ENCODE data around the gene ANAPC4. TPM values are rescaled to one million over a fixed set of nuclear protein-coding genes. Genes with fewer than 3 reads are reported as not detected.

The ANAPC4 gene
- total RNA-seq, 4 donors from 2014 or later, result 14.9 to 32.0 (median 19.2) TPM

DNA sequence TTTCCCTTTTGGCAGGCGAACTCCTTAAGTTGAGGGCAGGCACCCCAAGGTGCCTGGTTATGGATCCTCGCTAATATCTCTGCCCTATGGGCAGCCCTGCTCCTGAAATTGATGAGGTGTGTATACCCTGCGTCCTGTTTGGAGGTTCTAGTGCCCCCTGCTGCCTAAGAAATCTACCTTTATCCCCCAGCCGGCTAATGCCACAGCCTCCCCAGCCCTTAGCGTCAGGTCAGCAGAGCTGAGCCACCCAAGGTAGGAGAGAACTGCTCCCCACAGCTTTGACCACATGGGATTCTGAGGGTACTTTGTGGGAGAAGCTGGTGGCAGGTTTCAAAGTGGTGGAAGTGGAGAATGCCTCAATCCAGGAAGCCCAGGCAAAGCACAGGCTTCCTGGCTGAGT lies 50.8 kb downstream of the ANAPC4 start:
- no peak for DNase-seq (ENCODE audit: low spot score in 2 of 2)
- H3K4me3 ChIP-seq (ENCODE audit: low read depth, poor library complexity, severe bottlenecking), result no peak overlapping the region
- WGBS, 2 donors, result 89 to 91% methylated on average over 5 of the region's 5 CpGs
- intact Hi-C loops (cut with DNase I; ENCODE audit: low total_unique reads), result no loop called here
- TF ChIP-seq, protein P1, sequence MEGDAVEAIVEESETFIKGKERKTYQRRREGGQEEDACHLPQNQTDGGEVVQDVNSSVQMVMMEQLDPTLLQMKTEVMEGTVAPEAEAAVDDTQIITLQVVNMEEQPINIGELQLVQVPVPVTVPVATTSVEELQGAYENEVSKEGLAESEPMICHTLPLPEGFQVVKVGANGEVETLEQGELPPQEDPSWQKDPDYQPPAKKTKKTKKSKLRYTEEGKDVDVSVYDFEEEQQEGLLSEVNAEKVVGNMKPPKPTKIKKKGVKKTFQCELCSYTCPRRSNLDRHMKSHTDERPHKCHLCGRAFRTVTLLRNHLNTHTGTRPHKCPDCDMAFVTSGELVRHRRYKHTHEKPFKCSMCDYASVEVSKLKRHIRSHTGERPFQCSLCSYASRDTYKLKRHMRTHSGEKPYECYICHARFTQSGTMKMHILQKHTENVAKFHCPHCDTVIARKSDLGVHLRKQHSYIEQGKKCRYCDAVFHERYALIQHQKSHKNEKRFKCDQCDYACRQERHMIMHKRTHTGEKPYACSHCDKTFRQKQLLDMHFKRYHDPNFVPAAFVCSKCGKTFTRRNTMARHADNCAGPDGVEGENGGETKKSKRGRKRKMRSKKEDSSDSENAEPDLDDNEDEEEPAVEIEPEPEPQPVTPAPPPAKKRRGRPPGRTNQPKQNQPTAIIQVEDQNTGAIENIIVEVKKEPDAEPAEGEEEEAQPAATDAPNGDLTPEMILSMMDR (IDR thresholded peaks at IDR 0.05), result no peak
- TF ChIP-seq POLR2A (IDR thresholded peaks at IDR 0.05), result no peak

- WGBS, 2 donors, result 78 to 87% methylated on average over 5 of the region's 5 CpGs
- H3K4me3 ChIP-seq (ENCODE audit: low read depth, poor library complexity, severe bottlenecking), result no peak overlapping the region
- no peak for DNase-seq (ENCODE audit: low spot score in 2 of 2)
- intact Hi-C loops (cut with DNase I; ENCODE audit: low total_unique reads), result loop anchor here (10.0 kb wide), 1 partner anchor 334 kb away; no protein-coding TSS in a partner anchor
- TF ChIP-seq POLR2A (IDR thresholded peaks at IDR 0.05), result no peak
- TF ChIP-seq, protein P1 (IDR thresholded peaks at IDR 0.05), result no peak
Observed at GRCh38 chr4:25430630-25431029, 53.6 kb downstream of the ANAPC4 start.

GRCh38 chr4:25433966-25434827 lies 57.1 kb downstream of the ANAPC4 start:
- intact Hi-C loops (cut with DNase I; ENCODE audit: low total_unique reads), result loop anchor here (10.0 kb wide), 1 partner anchor 331 kb away; no protein-coding TSS in a partner anchor
- WGBS, 2 donors, result 84 to 87% methylated on average over 14 of the region's 14 CpGs
- DNase-seq (ENCODE audit: low spot score in 2 of 2), result peak in 1 of 2 donors; percentile 40
- TF ChIP-seq, protein P1 (IDR thresholded peaks at IDR 0.05), result no peak
- no peak for TF ChIP-seq POLR2A (IDR thresholded peaks at IDR 0.05)
- no peak overlapping the region for H3K4me3 ChIP-seq (ENCODE audit: low read depth, poor library complexity, severe bottlenecking)

DNA sequence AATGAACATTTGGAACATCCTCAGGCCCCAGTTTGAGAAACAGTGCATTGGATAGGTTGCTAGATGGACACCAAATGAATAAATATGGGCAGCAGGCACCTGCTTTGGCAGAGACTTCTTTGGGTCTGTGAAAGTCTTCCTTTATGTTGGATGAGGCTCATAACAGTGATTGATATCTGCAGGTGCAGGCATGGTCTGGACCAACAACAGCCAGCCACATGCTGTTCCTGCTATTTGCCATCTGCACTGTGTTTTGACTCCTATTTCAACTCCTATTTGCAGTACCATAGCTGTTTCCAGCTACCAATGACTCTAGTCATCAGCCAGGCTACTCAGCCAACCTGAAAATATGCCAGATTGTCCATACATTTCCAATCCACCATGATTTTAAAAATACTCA lies 60.9 kb downstream of the ANAPC4 start:
- H3K4me3 ChIP-seq (ENCODE audit: low read depth, poor library complexity, severe bottlenecking), result no peak overlapping the region
- intact Hi-C loops (cut with DNase I; ENCODE audit: low total_unique reads), result loop anchor here (10.0 kb wide), 1 partner anchor 327 kb away; no protein-coding TSS in a partner anchor
- no peak for DNase-seq (ENCODE audit: low spot score in 2 of 2)
- TF ChIP-seq, protein P1 (IDR thresholded peaks at IDR 0.05), result no peak
- TF ChIP-seq POLR2A (IDR thresholded peaks at IDR 0.05), result no peak

DNA sequence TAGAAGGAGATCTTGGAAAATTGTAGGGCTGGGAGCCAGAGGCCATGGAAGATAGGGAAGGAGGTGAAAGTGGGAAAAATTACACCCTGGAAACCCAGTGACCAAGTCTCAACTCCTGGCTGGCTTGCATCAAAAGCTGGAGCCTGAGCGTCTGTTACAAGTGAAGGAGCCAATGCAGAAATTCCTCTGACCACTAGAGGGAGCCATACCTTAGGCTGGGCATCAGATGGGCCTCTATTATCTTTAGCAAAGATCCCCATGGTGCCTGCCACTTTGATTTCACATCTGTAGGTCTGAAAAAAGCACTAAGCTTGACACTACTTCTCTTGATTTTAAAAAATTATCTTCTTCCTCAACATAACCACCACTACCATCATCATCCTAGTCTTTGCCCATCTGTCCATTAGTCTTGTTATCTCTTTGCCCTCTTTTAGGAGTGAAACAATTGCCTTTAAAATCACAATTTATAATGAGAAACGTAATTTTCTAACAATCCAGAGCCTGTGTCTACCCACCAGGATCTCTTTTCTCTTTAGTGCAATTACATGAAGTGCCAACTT lies 62.9 kb downstream of the ANAPC4 start:
- peak; percentile 53 to 77 for DNase-seq (ENCODE audit: low spot score in 2 of 2)
- TF ChIP-seq, protein P1 (IDR thresholded peaks at IDR 0.05), result no peak
- no peak for TF ChIP-seq POLR2A (IDR thresholded peaks at IDR 0.05)
- H3K4me3 ChIP-seq (ENCODE audit: low read depth, poor library complexity, severe bottlenecking), result no peak overlapping the region
- 27 to 38% methylated on average over 2 of the region's 2 CpGs for WGBS, 2 donors
- intact Hi-C loops (cut with DNase I; ENCODE audit: low total_unique reads), result loop anchor here (10.0 kb wide), 1 partner anchor 325 kb away; no protein-coding TSS in a partner anchor
